Stimulated activated naive CD8-positive, alpha-beta T cell treated with anti-CD3 and anti-CD28 coated beads, Interleukin-15, amount 100 ng/mL, for 72 hours (primary cell): Measurements from ENCODE around the gene ISM1.

ENCODE experiments used
- ATAC-seq: fragments of 150-1000 bp; cut with Tn5 transposase; 2 replicates; pipeline ENCODE4 v1.10.0; 2021; ENCODE audit warnings: mild to moderate bottlenecking, moderate library complexity
- DNase-seq, 2 donors: peaks; one replicate each; pipeline ENCODE4 v3.0.0; 2021 to 2022
- H3K27ac Mint-ChIP-seq, 2 donors: one replicate each; pipeline ENCODE4 v1.8.0; 2022; ENCODE audit warnings: mild to moderate bottlenecking in 2 of 2, mixed read lengths in 2 of 2, moderate library complexity in 2 of 2
- H3K27me3 Mint-ChIP-seq: one replicate; pipeline ENCODE4 v1.8.0; 2022; ENCODE audit warnings: mixed read lengths
- H3K4me1 Mint-ChIP-seq: one replicate; pipeline ENCODE4 v1.8.0; 2022; ENCODE audit warnings: mild to moderate bottlenecking, mixed read lengths
- H3K4me3 Mint-ChIP-seq, 2 donors: one replicate each; pipeline ENCODE4 v1.8.0; 2022; ENCODE audit warnings: mild to moderate bottlenecking in 2 of 2, mixed read lengths in 2 of 2, moderate library complexity in 1 of 2
- H3K9me3 Mint-ChIP-seq, 2 donors: one replicate each; pipeline ENCODE4 v1.8.0; 2022; ENCODE audit warnings: mixed read lengths in 2 of 2

Gene ISM1

GRCh38 chr20:13348311-13349234, 127.5 kb downstream of the ISM1 start:
- Mint-ChIP-seq H3K9me3 (no peaks in the 10 kb centered on the region), H3K4me1 (no peaks in the 10 kb centered on the region), H3K27ac (no peak overlapping the region), H3K4me3 (no peak overlapping the region), H3K27me3 (peaks cover 12% of the 10 kb centered on the region)
- ATAC-seq (no peak), DNase-seq (no peak)

GRCh38 chr20:13349235-13349604, 128.1 kb downstream of the ISM1 start:
- H3K4me3 Mint-ChIP-seq: no peak overlapping the region
- no peak overlapping the region for H3K27ac Mint-ChIP-seq
- no peak for ATAC-seq
- no peaks in the 10 kb centered on the region for H3K9me3 Mint-ChIP-seq
- no peak for DNase-seq
- no peaks in the 10 kb centered on the region for H3K4me1 Mint-ChIP-seq
- H3K27me3 Mint-ChIP-seq: peaks cover 8% of the 10 kb centered on the region
